ENCODE data around the gene SCN4B. TPM values are rescaled to one million over a fixed set of nuclear protein-coding genes. Genes with fewer than 3 reads are reported as not detected.

SCN4B gene
- polyA plus RNA-seq (6.3 to 10.8 TPM (median 7.7 TPM) in 3 replicates), polyA minus RNA-seq (7.0 to 9.4 TPM (median 7.7 TPM) in 3 replicates)
- 3.9 TPM for polyA plus RNA-seq (2011; ENCODE audit: low read depth)
- 4.1 and 4.9 TPM in 2 replicates for polyA plus RNA-seq (2011; cell fraction: cytosol; rRNA removed)
- 14.6 and 22.7 TPM in 2 replicates for polyA plus RNA-seq (2011; cell fraction: nucleus; rRNA removed)
- 5.3 and 15.1 TPM in 2 replicates for polyA plus RNA-seq (2012; ENCODE audit: low replicate concordance)
- 7.7 TPM for polyA minus RNA-seq (2011; cell fraction: cytosol; rRNA and poly(A)+ RNA removed)
- 7.9 and 15.6 TPM in 2 replicates for polyA minus RNA-seq (2011; cell fraction: nucleus; rRNA and poly(A)+ RNA removed)

DNA sequence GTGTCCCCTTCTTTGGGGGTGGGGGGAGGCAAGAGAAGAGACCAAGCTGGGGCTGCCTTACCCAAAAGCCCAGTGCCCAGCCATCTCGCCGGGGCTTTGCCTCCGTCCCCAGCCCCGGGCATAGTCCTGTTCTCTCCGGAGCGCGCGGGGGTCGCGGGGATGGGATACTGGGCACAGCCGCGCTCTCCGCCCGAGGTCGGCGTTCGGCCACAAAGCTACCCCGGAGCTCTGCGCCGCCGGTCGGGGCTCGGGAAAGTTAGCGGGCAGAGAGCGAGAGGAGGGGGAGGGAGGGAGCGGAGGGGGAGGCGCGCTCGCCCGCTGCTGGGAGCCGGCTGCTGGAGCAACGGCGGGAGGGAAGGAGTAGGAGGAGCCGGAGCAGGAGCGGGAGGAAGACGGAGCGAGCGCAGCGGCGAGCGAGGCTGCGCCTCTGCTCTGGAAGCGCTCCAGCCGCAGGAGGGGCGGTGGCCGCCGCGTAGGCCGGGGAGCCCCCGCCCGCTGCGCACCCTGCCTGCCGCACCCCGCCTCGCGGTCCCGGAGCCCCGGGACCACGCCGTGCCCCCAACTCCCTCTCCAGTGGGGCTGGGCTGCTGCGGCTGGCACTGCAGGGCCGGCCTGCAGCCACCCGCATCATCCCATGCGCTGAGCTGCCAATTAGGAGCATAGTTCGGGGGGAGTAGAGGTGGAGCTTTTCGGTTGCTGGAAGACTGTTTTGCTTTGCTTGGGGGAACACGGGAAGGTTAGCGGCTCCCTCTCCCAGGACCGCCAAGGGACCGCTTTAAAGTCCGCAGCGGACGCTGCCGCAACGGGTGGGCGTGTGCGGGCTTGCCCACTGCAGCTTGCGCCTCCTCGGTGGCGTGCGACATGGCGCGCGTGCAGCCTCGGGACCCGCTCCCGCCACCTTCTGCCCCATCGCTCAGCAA lies at the start of gene SCN4B:
Gene SCN4B (minus strand): TSS at position 272 of the 920 bp plus-strand sequence. CDS start 150 bp downstream, at position 122.
- Histone ChIP-seq H4K20me1 (ENCODE audit: control insufficient read depth, extremely low read depth, insufficient read depth, low read length) (no peaks in the 10 kb centered on the region), H3K9me1 (ENCODE audit: control insufficient read depth, extremely low read depth, insufficient read depth, low read length) (no peaks in the 10 kb centered on the region), H3K27me3 (ENCODE audit: control insufficient read depth, extremely low read depth, insufficient read depth, low read length) (peaks cover 13% of the 10 kb centered on the region), H3K27ac (ENCODE audit: control insufficient read depth, insufficient read depth, low read length) (no peak within 1 kb of the TSS), H2AFZ (ENCODE audit: control insufficient read depth, low read length) (peak within 1 kb of the TSS; percentile 76), H3K9ac (ENCODE audit: control insufficient read depth, extremely low read depth, insufficient read depth, low read length) (peak within 1 kb of the TSS; percentile 52), H3K9me3 (ENCODE audit: control insufficient read depth, low read depth, low read length) (no peaks in the 10 kb centered on the region), H3K4me3 (ENCODE audit: control insufficient read depth in 2 of 3, extremely low read depth in 1 of 3, insufficient read depth in 2 of 3, low read depth in 1 of 3, low read length in 3 of 3) (peak within 1 kb of the TSS; percentile 50 to 74 (median 56)), H3K4me2 (ENCODE audit: control insufficient read depth, extremely low read depth, insufficient read depth, low read depth, low read length) (peak within 1 kb of the TSS; percentile 89), H3K4me1 (ENCODE audit: control insufficient read depth, extremely low read depth, insufficient read depth, low read length) (peaks cover 23% of the 10 kb centered on the region), H3K79me2 (ENCODE audit: control insufficient read depth, insufficient read depth, low read length) (no peaks in the 10 kb centered on the region), H3K36me3 (ENCODE audit: control insufficient read depth in 2 of 2, extremely low read depth in 1 of 2, insufficient read depth in 2 of 2, low read length in 2 of 2) (no peaks in the 10 kb centered on the region)
- dilution Hi-C loops (cut with MboI; ENCODE audit: extremely low pct_ligation_motif_present, low sequenced_read_pairs), result no loop called here
- TF ChIP-seq EZH2 (IDR thresholded peaks at IDR 0.05; ENCODE audit: low read length) (no peak), CTCF (optimal IDR thresholded peaks at IDR 0.05 in 1 of 3, IDR thresholded peaks at IDR 0.05 in 1 of 3, conservative IDR thresholded peaks at IDR 0.05 in 1 of 3; ENCODE audit: extremely low read depth in 1 of 3, insufficient read depth in 2 of 3, low read length in 3 of 3) (peak in 1 of 3 experiments; percentile 13)
- DNase-seq (ENCODE audit: low read depth, low spot score), result no peak
- no peak for FAIRE-seq

DNA sequence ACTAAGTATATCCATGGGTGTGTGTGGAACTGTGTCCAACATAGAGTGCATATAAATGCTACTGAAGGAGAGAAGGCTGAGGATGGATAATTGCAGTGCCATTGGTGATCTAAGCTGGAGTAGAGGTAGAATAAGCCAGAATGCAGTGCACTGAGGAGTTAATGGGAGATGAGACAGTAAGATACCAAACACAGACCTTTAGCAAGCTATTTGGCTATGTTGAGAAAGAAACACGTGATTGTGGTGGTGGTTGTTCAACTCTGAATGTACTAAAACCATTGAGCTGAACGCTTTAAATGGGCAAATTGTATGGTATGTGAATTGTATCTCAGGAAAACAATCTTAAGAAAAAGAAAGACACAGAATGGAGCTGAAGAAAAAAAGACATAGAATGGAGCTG lies 49.3 kb upstream of the SCN4B start:
- H3K9me1 ChIP-seq (ENCODE audit: control insufficient read depth, extremely low read depth, insufficient read depth, low read length), result no peaks in the 10 kb centered on the region
- DNase-seq (ENCODE audit: low read depth, low spot score) (no peak), FAIRE-seq (no peak)
- no peak overlapping the region for H2AFZ ChIP-seq (ENCODE audit: control insufficient read depth, low read length)
- dilution Hi-C loops (cut with MboI; ENCODE audit: extremely low pct_ligation_motif_present, low sequenced_read_pairs), result no loop called here
- H3K4me1 ChIP-seq (ENCODE audit: control insufficient read depth, extremely low read depth, insufficient read depth, low read length), result peaks cover 5% of the 10 kb centered on the region
- H3K79me2 ChIP-seq (ENCODE audit: control insufficient read depth, insufficient read depth, low read length), result no peaks in the 10 kb centered on the region
- no peak overlapping the region for H3K4me3 ChIP-seq (ENCODE audit: control insufficient read depth in 2 of 3, extremely low read depth in 1 of 3, insufficient read depth in 2 of 3, low read depth in 1 of 3, low read length in 3 of 3)
- H3K4me2 ChIP-seq (ENCODE audit: control insufficient read depth, extremely low read depth, insufficient read depth, low read depth, low read length), result no peak overlapping the region
- no peak for TF ChIP-seq CTCF (optimal IDR thresholded peaks at IDR 0.05 in 1 of 3, IDR thresholded peaks at IDR 0.05 in 1 of 3, conservative IDR thresholded peaks at IDR 0.05 in 1 of 3; ENCODE audit: extremely low read depth in 1 of 3, insufficient read depth in 2 of 3, low read length in 3 of 3)
- no peak for TF ChIP-seq EZH2 (IDR thresholded peaks at IDR 0.05; ENCODE audit: low read length)
- H3K9me3 ChIP-seq (ENCODE audit: control insufficient read depth, low read depth, low read length), result no peaks in the 10 kb centered on the region
- H3K27ac ChIP-seq (ENCODE audit: control insufficient read depth, insufficient read depth, low read length), result no peak overlapping the region
- no peaks in the 10 kb centered on the region for H4K20me1 ChIP-seq (ENCODE audit: control insufficient read depth, extremely low read depth, insufficient read depth, low read length)
- no peak overlapping the region for H3K9ac ChIP-seq (ENCODE audit: control insufficient read depth, extremely low read depth, insufficient read depth, low read length)
- no peaks in the 10 kb centered on the region for H3K36me3 ChIP-seq (ENCODE audit: control insufficient read depth in 2 of 2, extremely low read depth in 1 of 2, insufficient read depth in 2 of 2, low read length in 2 of 2)
- H3K27me3 ChIP-seq (ENCODE audit: control insufficient read depth, extremely low read depth, insufficient read depth, low read length), result no peaks in the 10 kb centered on the region
